Neutrophil (primary cell): ENCODE results near the gene SMG5.

Experiments used
- H3K27ac ChIP-seq: fragments of 200-600 bp; sonication (generic); 2 replicates; pipeline ENCODE4 v1.5.1; 2016; ENCODE audit warnings: mild to moderate bottlenecking, moderate library complexity
- H3K27me3 ChIP-seq: fragments of 200-600 bp; sonication (generic); 2 replicates; pipeline ENCODE4 v1.6.0; 2016; ENCODE audit warnings: mild to moderate bottlenecking
- H3K36me3 ChIP-seq: fragments of 200-600 bp; sonication (generic); 2 replicates; pipeline ENCODE4 v1.5.1; 2017
- H3K4me1 ChIP-seq, 2 experiments: fragments of 200-600 bp in 1 of 2; sonication (generic) in 1 of 2; 1 replicate in 1 of 2; 2 replicates in 1 of 2; pipeline versions ENCODE4 v1.5.1 to v1.6.1; 2013 to 2016; ENCODE audit warnings: low read depth in 1 of 2, low read length in 1 of 2, mild to moderate bottlenecking in 1 of 2, moderate library complexity in 1 of 2; ENCODE audit not compliant: control insufficient read depth in 1 of 2, insufficient read depth in 1 of 2
- H3K4me3 ChIP-seq, 2 experiments: fragments of 200-600 bp in 1 of 2; sonication (generic) in 1 of 2; 1 replicate in 1 of 2; 2 replicates in 1 of 2; pipeline ENCODE4 v1.5.1; 2013 to 2016; ENCODE audit warnings: low read depth in 1 of 2, low read length in 1 of 2, mild to moderate bottlenecking in 1 of 2, moderate library complexity in 1 of 2
- H3K9me3 ChIP-seq: fragments of 200-600 bp; sonication (generic); 2 replicates; pipeline ENCODE4 v1.5.1; 2016
- CTCF ChIP-seq: fragments of 200-600 bp; sonication (generic); IDR thresholded peaks from 2 replicates; pipeline ENCODE4 v1.5.1; 2016; ENCODE audit warnings: antibody characterized with exemption

SMG5 gene

GRCh38 chr1:156241311-156241811 lies 41.3 kb downstream of the SMG5 start:
- no peaks in the 10 kb centered on the region for H3K9me3 ChIP-seq

DNA sequence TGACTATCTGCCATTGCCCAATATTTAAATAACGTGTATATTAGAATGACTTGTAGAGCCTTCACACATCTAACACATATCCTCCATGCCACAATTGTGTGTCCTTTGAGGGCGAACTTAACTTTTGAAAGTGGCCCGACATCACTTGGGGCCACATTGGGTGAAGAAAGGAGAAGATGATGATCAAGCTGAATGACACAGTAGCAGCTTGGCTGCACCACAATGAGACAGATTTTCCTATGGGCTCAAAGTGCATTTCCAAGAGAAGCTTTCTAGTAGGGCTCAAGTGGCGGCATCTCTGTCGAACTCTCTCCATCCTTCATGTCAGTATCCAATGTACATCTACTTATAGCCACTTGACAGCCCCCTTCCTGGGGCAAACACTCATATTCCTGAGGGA lies 44.4 kb downstream of the SMG5 start:
- Histone ChIP-seq H3K4me1 (no peaks in the 10 kb centered on the region), H3K9me3 (no peaks in the 10 kb centered on the region), H3K36me3 (peaks cover 89% of the 10 kb centered on the region), H3K27me3 (no peaks in the 10 kb centered on the region), H3K4me3 (no peak overlapping the region), H3K27ac (no peak overlapping the region)
- TF ChIP-seq CTCF: no peak

More at GRCh38 chr1:156241311-156241811, 41.3 kb downstream of the SMG5 start:
- Histone ChIP-seq H3K4me3 (no peak overlapping the region), H3K27me3 (peaks cover 22% of the 10 kb centered on the region), H3K27ac (no peak overlapping the region), H3K36me3 (peaks cover 61% of the 10 kb centered on the region), H3K4me1 (peaks cover 10 to 11% of the 10 kb centered on the region in 2 experiments)
- no peak for TF ChIP-seq CTCF

GRCh38 chr1:156236164-156236563 lies 46.5 kb downstream of the SMG5 start:
- no peak overlapping the region for H3K4me3 ChIP-seq
- no peaks in the 10 kb centered on the region for H3K27me3 ChIP-seq
- no peak for TF ChIP-seq CTCF
- no peaks in the 10 kb centered on the region for H3K9me3 ChIP-seq
- H3K36me3 ChIP-seq: peaks cover 81% of the 10 kb centered on the region
- no peaks in the 10 kb centered on the region for H3K4me1 ChIP-seq
- no peak overlapping the region for H3K27ac ChIP-seq

DNA sequence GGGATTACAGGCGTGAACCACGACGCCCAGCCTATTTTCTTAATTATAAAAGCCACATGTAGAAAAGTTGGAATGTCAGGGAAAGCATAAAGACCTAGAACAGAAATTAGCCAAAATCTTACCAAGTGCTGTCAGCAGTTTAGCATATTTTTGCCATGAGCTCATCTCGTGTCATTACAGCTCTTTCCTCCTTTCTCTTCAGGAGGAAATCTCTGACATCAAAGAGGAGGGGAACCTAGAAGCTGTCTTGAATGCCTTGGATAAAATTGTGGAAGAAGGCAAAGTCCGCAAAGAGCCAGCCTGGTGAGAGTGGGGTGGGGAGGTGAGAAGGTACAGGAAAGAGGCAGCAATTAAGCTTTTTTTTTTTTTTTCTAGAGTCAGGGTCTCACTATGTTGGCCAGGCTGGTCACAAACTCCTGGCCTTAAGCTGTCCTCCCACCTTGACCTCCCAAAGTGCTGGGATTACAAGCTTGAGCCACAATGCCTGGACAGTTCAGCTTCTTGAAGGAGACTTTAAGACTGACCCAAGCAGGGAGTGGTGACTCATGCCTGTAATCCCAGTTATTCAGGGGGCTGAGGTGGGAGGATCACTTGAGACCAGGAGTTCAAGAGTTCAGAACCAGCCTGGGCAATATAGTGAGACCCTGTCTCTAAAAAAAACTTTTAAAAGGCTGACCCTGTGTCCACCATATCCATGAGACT lies 49.0 kb downstream of the SMG5 start:
- Histone ChIP-seq H3K36me3 (peaks cover 68% of the 10 kb centered on the region), H3K9me3 (no peaks in the 10 kb centered on the region), H3K4me3 (no peak overlapping the region), H3K27me3 (no peaks in the 10 kb centered on the region), H3K27ac (no peak overlapping the region), H3K4me1 (no peaks in the 10 kb centered on the region)
- no peak for TF ChIP-seq CTCF

DNA sequence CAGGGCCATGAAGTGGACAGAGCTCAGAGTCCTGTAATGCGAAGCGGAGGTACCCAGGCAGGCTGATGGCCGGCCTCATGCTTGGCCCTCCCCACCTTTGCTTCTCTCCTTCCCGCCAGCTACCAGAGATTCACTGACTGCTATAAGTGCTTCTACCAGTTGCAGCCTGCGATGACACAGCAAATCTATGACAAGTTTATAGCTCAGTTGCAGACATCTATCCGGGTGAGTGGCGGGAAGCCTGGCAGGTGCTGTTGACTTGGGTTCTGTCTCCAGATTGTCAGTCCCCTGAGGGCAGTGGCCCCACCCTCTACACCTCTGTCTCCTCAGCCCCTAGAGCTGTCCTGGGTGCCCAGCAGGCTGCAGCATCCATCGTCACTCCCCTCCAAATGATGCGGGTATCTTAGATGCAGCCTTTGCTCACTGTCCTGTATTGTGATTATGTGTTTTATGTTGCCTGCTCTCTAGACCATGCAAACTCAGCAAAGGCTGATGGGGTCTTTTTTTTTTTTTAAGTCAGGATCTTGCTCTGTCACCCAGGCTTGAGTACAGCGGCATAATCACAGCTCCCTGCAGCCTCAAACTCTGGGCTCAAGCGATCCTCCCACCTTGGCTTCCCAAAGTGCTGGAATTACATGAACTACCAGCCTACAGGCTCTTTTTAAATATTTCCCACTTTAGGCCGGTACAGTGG lies 50.3 kb downstream of the SMG5 start:
- H3K36me3 ChIP-seq: peaks cover 61% of the 10 kb centered on the region
- no peaks in the 10 kb centered on the region for H3K27me3 ChIP-seq
- H3K4me1 ChIP-seq: no peaks in the 10 kb centered on the region
- H3K4me3 ChIP-seq: no peak overlapping the region
- H3K27ac ChIP-seq: no peak overlapping the region
- TF ChIP-seq CTCF: no peak
- H3K9me3 ChIP-seq: no peaks in the 10 kb centered on the region
